HCT116 (cell line): Measurements from ENCODE around the gene FBXL16. TPM values are rescaled to one million over a fixed set of nuclear protein-coding genes. Genes with fewer than 3 reads are reported as not detected.

Source experiments
- ATAC-seq: fragments of 200-7000 bp; cut with Tn5 transposase; 2 replicates; pipeline ENCODE4 v1.9.1; 2020; ENCODE audit warnings: mild to moderate bottlenecking, moderate library complexity
- BruUV-seq: library from RNA; stranded (reverse); fragments of 400-500 nt; replicated peaks from 2 replicates; lab custom pipeline; 2021; lab: Mats Ljungman, UMichigan
- CTCF ChIA-PET: fragments of 300-600 bp; sonication (Branson Sonifier 250); formaldehyde crosslinking; loops from one replicate; lab custom pipeline; 2021; ENCODE audit warnings: antibody characterized with exemption; lab: Charles Lee
- POLR2A ChIA-PET: fragments of 300-600, 350-600 bp; sonication (Branson Sonifier 250); formaldehyde crosslinking; loops from one replicate; lab custom pipeline; 2021; ENCODE audit warnings: antibody characterized with exemption; lab: Charles Lee
- RAD21 ChIA-PET, 2 experiments: fragments of 300-600 bp; sonication (Branson Sonifier 250); formaldehyde crosslinking; loops; one replicate each; lab custom pipeline; 2023; ENCODE audit warnings: low total read pairs in 2 of 2; ENCODE audit not compliant: uncharacterized antibody in 2 of 2, unreplicated experiment in 2 of 2, low non-redundant PET in 1 of 2; lab: Charles Lee
- DNase-seq: peaks from one replicate; pipeline ENCODE4 v3.0.0-alpha.2; 2010; ENCODE audit warnings: low read depth, low spot score
- H2AFZ ChIP-seq: fragments of 200-600 bp; shearing (Covaris generic), sonication (generic); 2 replicates; pipeline ENCODE4 v1.6.1; 2017; ENCODE audit warnings: low read depth, mixed run types, mixed read lengths, antibody characterized with exemption, low read length; ENCODE audit not compliant: poor library complexity, severe bottlenecking
- H3K27ac ChIP-seq: 2 replicates; pipeline ENCODE4 v1.5.1; 2012; ENCODE audit warnings: low read depth, low read length
- H3K27me3 ChIP-seq: fragments of 200-600 bp; sonication (generic); 2 replicates; pipeline ENCODE4 v1.6.1; 2016; ENCODE audit warnings: mixed run types, low read length, mixed read lengths; ENCODE audit not compliant: insufficient read depth
- H3K36me3 ChIP-seq, 2 experiments: fragments of 200-500 bp in 1 of 2; fragments of 200-600 bp in 1 of 2; sonication (Bioruptor generic) in 1 of 2; sonication (generic) in 1 of 2; 2 replicates each; pipeline versions ENCODE4 v1.5.1 to v1.6.1; 2014 to 2016; ENCODE audit warnings: low read length in 2 of 2, inconsistent platforms in 1 of 2, mixed read lengths in 1 of 2, mixed run types in 1 of 2; ENCODE audit not compliant: insufficient read depth in 2 of 2, control insufficient read depth in 1 of 2
- H3K4me1 ChIP-seq, 2 experiments: fragments of 200-600 bp in 1 of 2; sonication (generic) in 1 of 2; 2 replicates each; pipeline versions ENCODE4 v1.5.1 to v1.6.1; 2012 to 2017; ENCODE audit warnings: low read length in 2 of 2, inconsistent platforms in 1 of 2, mild to moderate bottlenecking in 1 of 2, mixed read lengths in 1 of 2, mixed run types in 1 of 2, moderate library complexity in 1 of 2; ENCODE audit not compliant: insufficient read depth in 2 of 2, control insufficient read depth in 1 of 2
- H3K4me2 ChIP-seq: fragments of 200-600 bp; sonication (generic); 2 replicates; pipeline ENCODE4 v1.6.1; 2017; ENCODE audit warnings: mixed run types, low read length, mixed read lengths
- H3K4me3 ChIP-seq, 2 experiments: fragments of 200-600 bp in 1 of 2; sonication (generic) in 1 of 2; replicated peaks in 1 of 2; 2 replicates each; pipeline ENCODE4 v1.5.1; 2011 to 2016; ENCODE audit warnings: low read length in 2 of 2, control low read depth in 1 of 2, low read depth in 1 of 2, mild to moderate bottlenecking in 1 of 2, mixed read lengths in 1 of 2, mixed run types in 1 of 2
- H3K79me2 ChIP-seq: fragments of 200-600 bp; sonication (generic); 2 replicates; pipeline ENCODE4 v1.6.1; 2017; ENCODE audit warnings: mild to moderate bottlenecking, mixed run types, low read length, moderate library complexity, mixed read lengths; ENCODE audit not compliant: insufficient read depth
- H3K9ac ChIP-seq: fragments of 200-600 bp; sonication (generic); 2 replicates; pipeline ENCODE4 v1.6.1; 2016; ENCODE audit warnings: low read length, mixed read lengths
- H3K9me2 ChIP-seq: fragments of 200-600 bp; sonication (generic), shearing (Covaris generic); 2 replicates; pipeline ENCODE4 v1.6.1; 2017; ENCODE audit warnings: mixed run types, mild to moderate bottlenecking, moderate library complexity; ENCODE audit not compliant: insufficient read depth
- H3K9me3 ChIP-seq, 2 experiments: fragments of 200-500 bp in 1 of 2; fragments of 200-600 bp in 1 of 2; sonication (Bioruptor generic) in 1 of 2; sonication (generic) in 1 of 2; 2 replicates each; pipeline ENCODE4 v1.6.1; 2014 to 2017; ENCODE audit warnings: low read length in 2 of 2, mixed read lengths in 2 of 2, inconsistent platforms in 1 of 2, low read depth in 1 of 2, mild to moderate bottlenecking in 1 of 2, mixed run types in 1 of 2, moderate library complexity in 1 of 2; ENCODE audit not compliant: control insufficient read depth in 1 of 2, insufficient read depth in 1 of 2
- H4K20me1 ChIP-seq: fragments of 200-600 bp; sonication (generic), shearing (Covaris generic); 2 replicates; pipeline ENCODE4 v1.6.1; 2017; ENCODE audit warnings: mixed run types, mild to moderate bottlenecking, moderate library complexity; ENCODE audit not compliant: insufficient read depth
- CEBPB ChIP-seq: IDR thresholded peaks from 2 replicates; pipeline ENCODE4 v1.6.1; 2012; ENCODE audit warnings: low read depth
- EGR1 ChIP-seq: IDR thresholded peaks from 2 replicates; pipeline ENCODE4 v1.6.1; 2012; ENCODE audit warnings: low read depth
- ELF1 ChIP-seq: IDR thresholded peaks from 2 replicates; pipeline ENCODE4 v1.6.1; 2012; ENCODE audit warnings: low read depth, borderline replicate concordance
- RAD21 ChIP-seq: IDR thresholded peaks from 2 replicates; pipeline ENCODE4 v1.6.1; 2012; ENCODE audit warnings: low read depth, mild to moderate bottlenecking
- TCF7L2 ChIP-seq: IDR thresholded peaks from 2 replicates; pipeline ENCODE4 v1.7.0; 2011; ENCODE audit warnings: borderline replicate concordance, inconsistent platforms; ENCODE audit not compliant: insufficient read depth, insufficient read length; ENCODE audit errors: extremely low read depth
- ZFX ChIP-seq: fragments of 450-650 bp; IDR thresholded peaks from 2 replicates; pipeline ENCODE4 v1.6.1; 2017
- intact Hi-C: fragments of 100-400 bp; cut with micrococcal nuclease; formaldehyde crosslinking; loops from 2 replicates; pipeline ENCODE4 v1.10.0; 2022
- total RNA-seq: library from RNA; stranded (reverse); gene quantifications from one replicate; pipeline ENCODE4 v1.2.1, GENCODE V29; 2021; ENCODE audit not compliant: unreplicated experiment
- TF ChIP-seq, protein P1 (sequence below), 3 experiments: fragments of 200-600 bp in 1 of 3; sonication (generic) in 1 of 3; IDR thresholded peaks in 2 of 3; conservative IDR thresholded peaks in 1 of 3; 2 replicates each; pipeline ENCODE4 v1.5.1; 2012 to 2017; ENCODE audit warnings: low read depth in 2 of 3, low read length in 2 of 3, antibody characterized with exemption in 1 of 3, borderline replicate concordance in 1 of 3, control low read depth in 1 of 3, mild to moderate bottlenecking in 1 of 3, mixed read lengths in 1 of 3, mixed run types in 1 of 3, moderate library complexity in 1 of 3; ENCODE audit not compliant: insufficient read depth in 1 of 3

FBXL16 gene
- total RNA-seq, 1 experiment from 2014 or later: 49.7 TPM

DNA sequence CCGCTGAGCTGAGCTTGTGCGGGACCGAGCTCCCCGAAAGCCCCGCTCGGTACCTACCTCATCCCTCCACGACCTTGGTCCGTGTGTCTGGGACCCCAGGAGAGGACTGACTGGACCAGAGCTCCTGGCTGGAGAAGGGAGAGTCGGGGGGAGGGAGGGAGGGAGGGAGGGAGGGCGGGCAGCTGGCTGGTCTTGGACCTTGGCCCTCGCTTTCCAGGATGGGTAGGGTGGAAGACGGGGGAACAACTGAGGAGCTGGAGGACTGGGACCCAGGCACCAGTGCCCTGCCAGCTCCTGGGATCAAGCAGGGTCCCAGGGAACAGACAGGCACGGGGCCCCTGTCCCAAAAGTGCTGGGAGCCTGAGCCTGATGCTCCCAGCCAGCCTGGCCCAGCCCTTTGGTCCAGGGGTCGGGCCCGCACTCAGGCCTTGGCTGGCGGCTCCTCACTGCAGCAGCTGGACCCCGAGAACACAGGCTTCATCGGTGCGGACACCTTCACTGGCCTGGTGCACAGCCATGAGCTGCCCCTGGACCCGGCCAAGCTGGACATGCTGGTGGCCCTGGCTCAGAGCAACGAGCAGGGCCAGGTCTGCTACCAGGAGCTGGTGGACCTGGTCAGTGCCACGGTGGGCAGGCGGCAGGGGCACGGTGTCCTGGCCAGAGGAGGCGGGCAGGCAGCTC is 29.6 kb downstream of the FBXL16 start (continued):
- TF ChIP-seq, protein P1, sequence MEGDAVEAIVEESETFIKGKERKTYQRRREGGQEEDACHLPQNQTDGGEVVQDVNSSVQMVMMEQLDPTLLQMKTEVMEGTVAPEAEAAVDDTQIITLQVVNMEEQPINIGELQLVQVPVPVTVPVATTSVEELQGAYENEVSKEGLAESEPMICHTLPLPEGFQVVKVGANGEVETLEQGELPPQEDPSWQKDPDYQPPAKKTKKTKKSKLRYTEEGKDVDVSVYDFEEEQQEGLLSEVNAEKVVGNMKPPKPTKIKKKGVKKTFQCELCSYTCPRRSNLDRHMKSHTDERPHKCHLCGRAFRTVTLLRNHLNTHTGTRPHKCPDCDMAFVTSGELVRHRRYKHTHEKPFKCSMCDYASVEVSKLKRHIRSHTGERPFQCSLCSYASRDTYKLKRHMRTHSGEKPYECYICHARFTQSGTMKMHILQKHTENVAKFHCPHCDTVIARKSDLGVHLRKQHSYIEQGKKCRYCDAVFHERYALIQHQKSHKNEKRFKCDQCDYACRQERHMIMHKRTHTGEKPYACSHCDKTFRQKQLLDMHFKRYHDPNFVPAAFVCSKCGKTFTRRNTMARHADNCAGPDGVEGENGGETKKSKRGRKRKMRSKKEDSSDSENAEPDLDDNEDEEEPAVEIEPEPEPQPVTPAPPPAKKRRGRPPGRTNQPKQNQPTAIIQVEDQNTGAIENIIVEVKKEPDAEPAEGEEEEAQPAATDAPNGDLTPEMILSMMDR (IDR thresholded peaks at IDR 0.05 in 2 of 3, conservative IDR thresholded peaks at IDR 0.05 in 1 of 3; ENCODE audit: borderline replicate concordance in 1 of 3, insufficient read depth in 1 of 3, low read depth in 2 of 3, low read length in 2 of 3): no peak

DNA sequence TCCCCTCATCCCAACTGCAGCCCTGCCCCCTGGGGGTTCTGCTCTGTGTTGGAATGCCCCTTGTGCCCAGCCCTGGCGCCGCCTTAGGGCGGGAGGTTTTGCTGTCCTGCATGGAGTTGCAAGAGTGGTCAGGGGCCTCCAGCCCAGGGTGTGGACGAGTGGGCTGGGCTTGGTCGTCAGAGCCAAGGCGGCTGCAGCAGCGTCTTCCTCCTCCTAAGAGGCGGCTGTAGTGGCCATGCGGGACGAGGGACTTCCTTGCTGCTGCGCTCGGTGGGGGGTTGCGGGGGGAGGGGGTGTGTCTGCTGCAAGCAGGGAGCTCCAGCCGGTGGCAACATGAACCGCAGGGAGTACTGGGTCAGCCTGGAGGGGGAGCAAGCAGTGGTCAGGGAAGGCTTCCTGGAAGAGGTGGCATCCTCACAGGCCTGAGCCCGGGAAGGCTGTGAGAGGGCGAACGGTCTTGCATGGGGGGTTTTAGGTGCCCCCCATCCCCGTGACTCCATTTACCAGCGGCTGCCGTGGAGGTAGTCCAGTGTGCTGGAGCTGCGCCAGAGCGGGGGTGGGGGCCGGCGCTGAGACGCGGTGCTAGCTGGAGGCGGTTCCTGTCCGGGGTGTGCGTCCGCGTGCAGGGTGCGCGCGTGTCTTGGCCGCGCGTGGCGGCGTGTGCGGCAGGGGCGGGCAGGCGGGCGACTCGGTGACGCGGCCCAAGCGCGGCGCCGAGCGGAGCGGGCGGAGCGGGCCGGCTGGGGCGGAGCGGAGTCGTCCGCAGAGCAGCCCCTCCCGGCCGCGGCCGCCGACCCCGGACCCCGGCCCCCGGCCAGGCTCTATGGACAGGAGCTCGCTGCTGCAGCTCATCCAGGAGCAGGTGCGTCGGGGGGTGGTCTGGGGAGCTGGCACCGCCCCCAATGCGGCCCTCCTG is 30.4 kb downstream of the FBXL16 start, which contains the start of gene RHBDL1:
Gene RHBDL1, plus strand, starts transcription at position 704 of the 916 bp plus-strand sequence. Its CDS starts 120 bp downstream, at position 824.
- Histone ChIP-seq H3K9ac (no peak within 1 kb of the TSS), H2AFZ (no peak within 1 kb of the TSS), H3K9me3 (no peaks in the 10 kb centered on the region)
- no TSS peak for BruUV-seq
- RAD21 ChIA-PET: interaction anchor here in 1 of 2 experiments (0.6 kb wide), 1 partner anchor 536 kb away, joined by 3 read pairs; no protein-coding TSS in a partner anchor
- TF ChIP-seq EGR1 (no peak), ZFX (no peak), RAD21 (no peak), TCF7L2 (no peak), ELF1 (no peak), CEBPB (no peak)
- TF ChIP-seq, protein P1 (IDR thresholded peaks at IDR 0.05 in 2 of 3, conservative IDR thresholded peaks at IDR 0.05 in 1 of 3; ENCODE audit: borderline replicate concordance in 1 of 3, insufficient read depth in 1 of 3, low read depth in 2 of 3, low read length in 2 of 3): no peak
- TF ChIP-seq, all 23 proteins: peak for 0
- Histone ChIP-seq H3K27ac (no peak within 1 kb of the TSS), H4K20me1 (no peaks in the 10 kb centered on the region), H3K9me2 (no peaks in the 10 kb centered on the region), H3K4me1 (peaks cover 0 to 7% of the 10 kb centered on the region in 2 experiments; a peak in 1 of 4 replicates), H3K4me3 (no peak within 1 kb of the TSS), H3K27me3 (no peaks in the 10 kb centered on the region), H3K36me3 (peaks cover 0 to 4% of the 10 kb centered on the region in 2 experiments; a peak in 1 of 4 replicates), H3K4me2 (no peak within 1 kb of the TSS), H3K79me2 (peaks cover 3% of the 10 kb centered on the region; the same call in 1 of the 2 replicates)
- intact Hi-C loops: no loop called here
- ATAC-seq (no peak), DNase-seq (no peak)
- POLR2A ChIA-PET: no interaction called here
- CTCF ChIA-PET: no interaction called here
